Muscle of arm (tissue), 12 donors: ENCODE data around the gene RHOB. TPM values are rescaled to one million over a fixed set of nuclear protein-coding genes. Genes with fewer than 3 reads are reported as not detected.

ENCODE experiments used
- DNase-seq: peaks from one replicate; pipeline ENCODE4 v3.0.0-alpha.2; 2013
- polyA plus RNA-seq, 12 donors: library from polyadenylated mRNA; unstranded; fragments of 120-200 nt; gene quantifications; one replicate each; pipeline ENCODE4 v1.2.1, GENCODE V29; 2013; ENCODE audit not compliant: insufficient read length in 12 of 12

Gene RHOB
- polyA plus RNA-seq, 12 donors = 78.5 to 192 (median 125) TPM

- DNase-seq = no peak
These were observed 27.1 kb upstream of the RHOB start for GRCh38 chr2:20419752-20420151.

DNA sequence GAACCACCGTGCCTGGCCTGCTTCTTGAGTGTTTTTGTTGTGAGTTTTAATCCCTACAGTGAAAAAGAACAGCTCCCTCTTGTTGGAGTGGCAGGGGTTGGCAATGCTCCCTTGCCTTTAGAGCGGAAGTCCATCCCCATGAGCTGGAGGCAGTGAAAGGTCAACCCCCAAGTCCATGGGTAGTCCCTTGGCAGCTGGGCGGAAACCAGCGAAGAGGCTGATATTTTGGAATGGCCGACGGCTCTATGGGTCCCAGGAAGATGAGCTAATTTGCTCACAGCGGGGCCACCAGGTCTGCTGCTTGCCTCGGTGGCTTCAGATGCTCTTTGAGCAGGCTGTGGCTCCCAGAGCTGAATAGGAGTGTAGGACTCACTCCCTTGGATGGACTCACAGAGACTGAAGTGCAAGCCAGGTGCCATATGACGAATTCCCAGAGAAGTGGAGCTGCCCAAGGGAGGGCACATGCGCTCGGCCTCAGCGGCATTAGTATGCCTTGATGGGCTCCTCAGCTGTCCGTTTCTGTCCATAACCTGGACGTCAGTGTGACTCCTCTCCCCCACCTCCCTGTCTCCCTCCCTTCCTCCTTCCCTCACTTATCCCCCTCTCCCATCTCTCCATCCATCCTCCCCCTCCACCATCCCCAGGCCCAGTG lies 25.4 kb upstream of the RHOB start:
- no peak for DNase-seq

GRCh38 chr2:20421988-20422370 lies 24.9 kb upstream of the RHOB start:
- DNase-seq = no peak

GRCh38 chr2:20422402-20423271 lies 24.2 kb upstream of the RHOB start:
- no peak for DNase-seq

DNA sequence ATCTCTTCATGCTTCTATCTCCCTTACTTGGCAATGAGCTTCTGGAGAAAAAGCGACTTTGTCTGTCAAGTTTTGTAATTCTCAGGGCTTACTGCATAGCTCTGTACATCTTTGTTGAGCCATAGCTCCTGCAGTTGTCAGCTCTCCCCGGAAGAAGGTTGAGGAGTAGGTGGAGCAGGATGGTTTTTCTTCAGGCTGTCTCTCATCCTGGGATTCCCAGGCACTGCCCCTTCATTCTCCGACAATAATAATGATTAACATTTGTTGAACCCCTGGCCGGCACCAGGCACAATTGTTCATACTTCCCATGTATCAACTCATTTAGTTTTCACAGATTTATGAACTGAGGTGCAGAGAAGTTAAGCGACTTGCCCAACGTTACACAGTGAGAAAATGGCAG lies 23.5 kb upstream of the RHOB start:
- DNase-seq = no peak

DNA sequence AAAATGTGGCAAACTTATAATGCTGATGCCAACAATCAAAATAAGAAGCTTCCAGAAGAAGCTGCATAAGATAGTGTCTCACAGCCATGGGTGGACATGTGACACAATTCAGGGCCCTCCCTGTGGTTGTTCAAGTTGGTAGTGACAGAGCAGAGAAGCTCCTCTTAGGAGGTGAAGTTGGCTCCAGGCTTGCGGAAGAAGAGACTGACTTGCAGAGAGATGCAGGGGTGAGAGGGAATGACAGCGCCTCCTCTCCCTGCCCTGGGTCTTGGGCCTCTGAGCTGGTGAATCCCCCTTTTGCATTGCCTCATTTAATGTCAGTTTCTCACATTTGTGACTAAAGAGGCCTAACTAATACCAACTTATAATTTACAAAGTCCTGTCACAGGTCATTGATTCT lies 23.0 kb upstream of the RHOB start:
- DNase-seq = no peak

DNA sequence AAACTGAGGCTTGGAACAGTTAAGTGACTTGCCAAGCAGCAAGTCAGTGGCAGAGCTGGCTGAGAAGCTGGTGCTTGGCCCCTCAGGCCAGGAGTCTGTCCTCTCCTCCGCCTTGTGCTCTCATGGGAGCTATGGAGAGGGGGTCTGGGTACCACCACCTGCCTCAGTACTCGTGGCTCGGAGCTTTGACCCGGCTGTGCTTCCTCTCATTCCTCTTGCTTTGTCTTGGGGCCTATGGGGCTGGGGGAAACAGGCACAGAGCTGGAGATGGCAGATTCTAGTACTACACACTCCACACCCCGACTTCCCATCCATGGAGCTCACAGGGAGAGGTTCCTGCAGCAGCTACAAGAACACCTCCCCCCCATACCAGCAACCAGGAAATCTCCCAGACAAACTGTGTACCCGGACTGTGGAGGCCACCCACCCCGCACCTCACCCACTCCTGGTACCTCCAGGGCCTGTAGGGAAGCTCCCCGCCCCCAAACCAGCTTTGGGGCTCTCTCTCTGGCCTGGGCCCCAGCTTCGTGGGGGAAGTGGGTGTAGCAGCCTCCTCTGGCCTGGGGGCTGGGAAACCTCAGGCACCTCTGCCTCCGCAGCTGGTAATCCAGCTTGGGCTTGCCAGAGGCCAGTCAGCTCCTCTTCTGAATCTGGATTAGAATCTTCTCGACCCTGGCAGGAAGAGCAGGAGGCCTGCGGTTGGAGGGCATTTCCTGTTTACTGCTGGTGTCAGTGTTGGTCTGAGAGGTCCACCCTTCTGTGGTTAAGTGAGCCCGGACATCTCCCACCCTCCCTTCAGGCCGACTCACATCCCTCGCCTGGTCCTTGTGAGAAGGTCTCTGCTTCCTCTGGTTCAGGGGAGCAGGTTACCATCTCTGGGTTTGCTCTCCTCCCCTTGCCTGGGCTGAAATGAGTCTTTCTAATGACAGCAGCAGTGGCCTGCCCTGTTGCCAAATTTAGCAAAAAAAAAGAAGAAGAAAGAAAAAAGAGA lies 22.3 kb upstream of the RHOB start:
- no peak for DNase-seq

GRCh38 chr2:20425371-20425881 lies 21.4 kb upstream of the RHOB start:
- DNase-seq = no peak

DNA sequence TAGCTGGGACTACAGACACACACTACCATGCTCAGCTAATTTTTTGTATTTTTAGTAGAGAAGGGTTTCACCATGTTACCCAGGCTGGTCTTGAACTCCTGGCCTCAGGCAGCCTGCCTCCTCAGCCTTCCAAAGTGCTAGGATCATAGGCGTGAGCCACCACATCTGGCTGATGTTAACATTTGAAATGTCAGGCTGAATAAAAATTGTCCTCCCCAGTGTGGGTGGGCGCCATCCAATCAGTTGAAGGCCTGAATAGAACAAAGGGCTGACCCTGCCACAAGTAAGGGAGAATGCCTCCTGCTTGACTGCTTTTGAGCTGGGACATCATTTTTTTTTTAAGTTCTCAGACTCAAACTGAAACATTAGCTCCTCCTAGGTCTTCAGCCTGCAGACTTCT lies 21.0 kb upstream of the RHOB start:
- DNase-seq = no peak

GRCh38 chr2:20427931-20428526 lies 18.8 kb upstream of the RHOB start:
- DNase-seq = no peak

GRCh38 chr2:20428717-20429490 lies 18.0 kb upstream of the RHOB start:
- no peak for DNase-seq

GRCh38 chr2:20429528-20429927 lies 17.3 kb upstream of the RHOB start:
- DNase-seq = no peak

DNA sequence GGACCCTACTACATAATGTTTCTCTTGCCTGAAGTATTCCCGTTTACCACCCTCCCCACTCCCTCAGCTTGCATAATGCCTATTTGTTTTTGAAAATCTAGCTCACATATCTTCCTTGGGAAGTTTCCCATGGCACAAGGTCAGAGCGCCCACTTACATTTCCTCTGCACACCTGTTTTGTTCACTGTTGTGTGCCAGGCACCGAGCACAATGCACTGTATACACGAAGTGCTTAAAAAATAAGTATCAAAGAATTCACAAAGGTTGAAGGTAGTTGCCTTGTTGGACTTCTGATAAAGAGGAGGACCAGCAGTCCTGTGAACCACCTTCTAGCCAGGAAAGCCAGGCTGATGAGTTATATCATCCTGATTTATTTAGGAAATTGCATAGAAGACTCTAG lies 16.8 kb upstream of the RHOB start:
- no peak for DNase-seq

- DNase-seq = no peak
These were observed 16.2 kb upstream of the RHOB start for GRCh38 chr2:20430461-20431300.

- DNase-seq = no peak
These were observed 15.6 kb upstream of the RHOB start for GRCh38 chr2:20431301-20431698.

DNA sequence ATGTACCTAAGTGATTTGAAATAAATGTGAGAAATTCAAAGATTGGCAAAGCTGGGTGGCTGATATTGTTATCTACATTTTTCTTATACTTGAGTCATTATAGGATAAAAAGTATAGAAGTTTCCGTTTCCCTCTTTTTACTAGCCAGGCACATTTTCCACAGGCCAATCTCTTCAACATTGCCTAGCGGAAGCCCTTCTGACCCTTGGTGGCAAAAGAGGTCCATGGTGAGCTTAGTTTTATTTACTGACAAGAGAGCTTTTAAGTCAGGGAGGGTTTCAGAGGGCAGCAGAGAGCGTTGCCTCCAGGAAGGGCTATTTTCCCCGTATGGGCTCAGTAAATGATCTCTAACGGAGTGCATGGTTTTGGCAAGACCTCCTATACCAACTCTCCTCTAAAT lies 15.1 kb upstream of the RHOB start:
- no peak for DNase-seq

DNA sequence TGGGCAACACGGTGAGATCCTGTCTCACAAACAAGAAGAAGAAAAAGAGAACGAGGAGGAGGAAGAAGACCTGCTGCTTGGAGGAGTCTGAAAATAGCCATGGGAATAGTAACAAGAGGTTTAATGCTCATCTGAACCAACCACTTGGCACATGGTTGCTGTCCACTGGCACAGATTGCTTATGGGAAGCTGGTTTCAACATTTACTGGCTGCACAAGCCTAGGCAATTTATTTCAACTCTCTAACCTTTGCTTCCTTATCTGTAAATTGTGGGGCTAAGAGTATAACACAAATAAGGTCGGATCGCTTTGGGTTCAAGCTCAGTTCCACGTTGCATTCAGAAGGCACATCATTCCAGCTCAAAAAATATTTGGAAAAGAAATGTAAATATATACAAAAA lies 14.2 kb upstream of the RHOB start:
- no peak for DNase-seq

DNA sequence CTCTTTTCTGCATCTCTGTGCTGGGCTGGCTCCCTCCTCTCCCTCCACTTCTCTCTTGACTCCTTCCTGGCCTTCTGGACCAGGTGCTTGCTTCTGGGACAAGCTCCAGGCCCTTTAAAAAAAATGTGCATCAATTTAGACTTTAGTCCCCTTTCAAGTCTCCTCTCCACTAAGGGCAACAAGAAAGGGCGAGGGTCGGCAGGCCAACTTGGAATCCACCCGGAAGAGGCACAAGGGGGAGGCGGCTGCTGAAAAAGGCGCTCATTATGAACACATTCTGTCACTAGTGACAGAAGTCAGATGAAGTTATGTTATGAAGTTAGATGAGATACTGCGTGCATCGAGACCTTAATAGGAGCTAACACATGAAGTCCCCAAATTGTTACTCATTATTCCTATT lies 13.6 kb upstream of the RHOB start:
- DNase-seq = no peak

- no peak for DNase-seq
These were observed 12.8 kb upstream of the RHOB start for GRCh38 chr2:20433946-20434553.
